Prostate gland (tissue), 2 donors: ENCODE results near the gene FRG1.
"Not testable (repeated sequence)": the region's sequence is repeated elsewhere in the genome, so short reads cannot be mapped to it uniquely, and the experiment has no call there.

Experiments used
- POLR2A ChIP-seq: fragments of 450-650 bp; IDR thresholded peaks from one replicate; pipeline ENCODE4 v1.6.1; 2016; ENCODE audit warnings: antibody characterized with exemption, mild to moderate bottlenecking
- TF ChIP-seq, protein P1 (sequence below), 4 experiments: fragments of 200-600 bp in 2 of 4; fragments of 450-650 bp in 2 of 4; sonication (generic) in 2 of 4; IDR thresholded peaks; 1 replicate in 3 of 4; 2 replicates in 1 of 4; pipeline ENCODE4 v1.5.1; 2016 to 2019; ENCODE audit warnings: antibody characterized with exemption in 4 of 4, mild to moderate bottlenecking in 2 of 4, moderate library complexity in 2 of 4

DNA sequence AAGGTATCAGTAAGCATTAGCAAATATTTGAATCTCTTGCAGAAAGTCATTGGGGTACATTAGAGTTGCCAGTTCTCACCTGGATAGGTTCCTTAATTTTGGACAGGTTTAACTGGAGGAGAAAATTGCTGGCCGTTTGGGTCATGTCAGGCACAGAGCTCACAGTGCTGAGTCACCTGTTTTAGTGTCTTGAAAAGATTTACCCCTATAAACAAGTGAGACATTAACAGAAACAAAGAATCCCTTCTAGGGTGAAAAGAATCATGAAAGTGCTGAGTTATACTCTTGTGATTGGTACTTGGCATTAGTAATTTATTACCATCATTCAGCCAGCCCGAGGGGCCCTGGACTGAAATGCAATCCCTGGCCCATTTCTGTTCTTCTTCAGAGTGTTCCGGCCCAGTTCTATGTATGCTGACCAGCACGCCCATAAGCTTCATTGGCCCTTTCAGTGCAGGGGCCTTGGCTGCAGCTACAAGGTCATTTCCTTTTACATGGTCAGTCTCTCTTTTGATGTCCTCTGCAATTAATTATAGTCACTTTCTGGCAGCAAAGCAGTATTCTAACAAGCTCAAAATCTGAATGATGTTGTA is 45.1 kb downstream of the FRG1 start:
- TF ChIP-seq, protein P1, sequence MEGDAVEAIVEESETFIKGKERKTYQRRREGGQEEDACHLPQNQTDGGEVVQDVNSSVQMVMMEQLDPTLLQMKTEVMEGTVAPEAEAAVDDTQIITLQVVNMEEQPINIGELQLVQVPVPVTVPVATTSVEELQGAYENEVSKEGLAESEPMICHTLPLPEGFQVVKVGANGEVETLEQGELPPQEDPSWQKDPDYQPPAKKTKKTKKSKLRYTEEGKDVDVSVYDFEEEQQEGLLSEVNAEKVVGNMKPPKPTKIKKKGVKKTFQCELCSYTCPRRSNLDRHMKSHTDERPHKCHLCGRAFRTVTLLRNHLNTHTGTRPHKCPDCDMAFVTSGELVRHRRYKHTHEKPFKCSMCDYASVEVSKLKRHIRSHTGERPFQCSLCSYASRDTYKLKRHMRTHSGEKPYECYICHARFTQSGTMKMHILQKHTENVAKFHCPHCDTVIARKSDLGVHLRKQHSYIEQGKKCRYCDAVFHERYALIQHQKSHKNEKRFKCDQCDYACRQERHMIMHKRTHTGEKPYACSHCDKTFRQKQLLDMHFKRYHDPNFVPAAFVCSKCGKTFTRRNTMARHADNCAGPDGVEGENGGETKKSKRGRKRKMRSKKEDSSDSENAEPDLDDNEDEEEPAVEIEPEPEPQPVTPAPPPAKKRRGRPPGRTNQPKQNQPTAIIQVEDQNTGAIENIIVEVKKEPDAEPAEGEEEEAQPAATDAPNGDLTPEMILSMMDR (IDR thresholded peaks at IDR 0.05): not testable (repeated sequence)
- not testable (repeated sequence) for TF ChIP-seq POLR2A
